8988T (cell line): ENCODE data around the gene HTR2A.

Experiments
- DNase-seq: peaks from one replicate; pipeline ENCODE4 v3.0.0; 2011

The HTR2A gene

GRCh38 chr13:46803586-46803985 is 93.3 kb downstream of the HTR2A start:
- no peak for DNase-seq

GRCh38 chr13:46801858-46802257 is 95.0 kb downstream of the HTR2A start:
- no peak for DNase-seq

- DNase-seq: no peak
Observed at GRCh38 chr13:46799139-46799538, 97.7 kb downstream of the HTR2A start.

- DNase-seq: no peak
Observed at GRCh38 chr13:46797501-46798237, 99.2 kb downstream of the HTR2A start.

- DNase-seq: peak; percentile 61
Observed at GRCh38 chr13:46796515-46797474, 100.1 kb downstream of the HTR2A start, which contains the start of gene ESD. ESD (minus strand) TSS chr13:46797161; CDS start chr13:46791413, 5,748 bp downstream.

- DNase-seq: no peak
Observed at GRCh38 chr13:46796129-46796514, 100.7 kb downstream of the HTR2A start.

GRCh38 chr13:46795321-46795720 is 101.5 kb downstream of the HTR2A start:
- no peak for DNase-seq

- DNase-seq: no peak
Observed at GRCh38 chr13:46783504-46783903, 113.3 kb downstream of the HTR2A start.

GRCh38 chr13:46782691-46783090 is 114.2 kb downstream of the HTR2A start:
- DNase-seq: no peak

GRCh38 chr13:46782066-46782465 is 114.8 kb downstream of the HTR2A start:
- no peak for DNase-seq
